Lung (tissue), 12 donors: Measurements from ENCODE around the gene IFT43. TPM values are rescaled to one million over a fixed set of nuclear protein-coding genes. Genes with fewer than 3 reads are reported as not detected.

Experiments used
- ATAC-seq: fragments of 200-7000 bp; cut with Tn5 transposase; one replicate; pipeline ENCODE4 v1.9.1; 2020; ENCODE audit warnings: moderate number of reproducible peaks; ENCODE audit not compliant: insufficient read depth, low FRiP score
- DNase-seq, 3 donors: peaks; one replicate each; pipeline ENCODE4 v3.0.0-alpha.2; 2013 to 2017
- H3K27ac ChIP-seq, 2 donors: one replicate each; pipeline ENCODE4 v1.5.1; 2013; ENCODE audit warnings: mild to moderate bottlenecking in 2 of 2, moderate library complexity in 2 of 2, control low read depth in 1 of 2, inconsistent platforms in 1 of 2, low read depth in 1 of 2, low read length in 1 of 2
- H3K27me3 ChIP-seq, 3 donors: one replicate each; pipeline ENCODE4 v1.5.1; 2013; ENCODE audit warnings: low read length in 2 of 3; ENCODE audit not compliant: control insufficient read depth in 3 of 3, insufficient read depth in 3 of 3
- H3K36me3 ChIP-seq, 4 donors: one replicate each; pipeline ENCODE4 v1.5.1; 2013; ENCODE audit warnings: low read length in 4 of 4, mild to moderate bottlenecking in 1 of 4, moderate library complexity in 1 of 4; ENCODE audit not compliant: control insufficient read depth in 4 of 4, insufficient read depth in 4 of 4
- H3K4me1 ChIP-seq, 5 donors: one replicate each; pipeline ENCODE4 v1.5.1; 2013; ENCODE audit warnings: low read length in 5 of 5, mild to moderate bottlenecking in 2 of 5, moderate library complexity in 1 of 5; ENCODE audit not compliant: control insufficient read depth in 5 of 5, insufficient read depth in 5 of 5
- H3K4me3 ChIP-seq: one replicate; pipeline ENCODE4 v1.5.1; 2013; ENCODE audit warnings: mild to moderate bottlenecking, control low read depth, moderate library complexity
- H3K9ac ChIP-seq, 2 donors: one replicate each; pipeline ENCODE4 v1.5.1; 2013; ENCODE audit warnings: low read length in 2 of 2, control low read depth in 1 of 2; ENCODE audit not compliant: insufficient read depth in 1 of 2
- H3K9me3 ChIP-seq, 4 donors: one replicate each; pipeline ENCODE4 v1.5.1; 2013; ENCODE audit warnings: low read length in 3 of 4, mild to moderate bottlenecking in 1 of 4, moderate library complexity in 1 of 4; ENCODE audit not compliant: control insufficient read depth in 4 of 4, insufficient read depth in 3 of 4
- WGBS, 2 donors: extraction: QIAGEN DNeasy Blood & Tissue Kit; methylation state at CpG; one replicate each; pipeline ENCODE4 v1.1.7; 2013; 5-methylcytosine and 5-hydroxymethylcytosine counted together
- polyA plus RNA-seq, 2 donors: library from polyadenylated mRNA; stranded (reverse); fragments of 200-250 nt; gene quantifications; one replicate each; pipeline ENCODE4 v1.2.1, GENCODE V29; 2013
- total RNA-seq, 2 donors: library from RNA; depleted of rRNA in 1 of 2; stranded (reverse); fragments of >200 nt in 1 of 2; gene quantifications; one replicate each; pipeline ENCODE4 v1.2.1, GENCODE V29; 2014 to 2021
- TF ChIP-seq, protein P1 (sequence below): IDR thresholded peaks from 2 replicates; pipeline ENCODE4 v1.5.1; 2012; ENCODE audit warnings: mild to moderate bottlenecking; ENCODE audit errors: control extremely low read depth, extremely low read depth
- donor health status: control.
- donor health status: control.
- donor health status: Bipolar disorder and iron deficiency.
- donor health status: healthy.
- donor health status: DM: yes; HTN: yes; CAD: no.

The IFT43 gene
- total and polyA plus RNA-seq, 4 donors = 35.4 to 51.6 (median 40.4) TPM

GRCh38 chr14:76083796-76084765 is 98.5 kb downstream of the IFT43 start:
- no peak for ATAC-seq
- peaks cover 0 to 14% (median 12%) of the 10 kb centered on the region in 4 donors for H3K36me3 ChIP-seq
- no peak overlapping the region for H3K9ac ChIP-seq
- peaks cover 0 to 61% (median 9%) of the 10 kb centered on the region in 5 donors for H3K4me1 ChIP-seq
- 88 to 92% methylated on average over 25 of the region's 25 CpGs for WGBS, 2 donors
- no peaks in the 10 kb centered on the region for H3K9me3 ChIP-seq
- TF ChIP-seq, protein P1, sequence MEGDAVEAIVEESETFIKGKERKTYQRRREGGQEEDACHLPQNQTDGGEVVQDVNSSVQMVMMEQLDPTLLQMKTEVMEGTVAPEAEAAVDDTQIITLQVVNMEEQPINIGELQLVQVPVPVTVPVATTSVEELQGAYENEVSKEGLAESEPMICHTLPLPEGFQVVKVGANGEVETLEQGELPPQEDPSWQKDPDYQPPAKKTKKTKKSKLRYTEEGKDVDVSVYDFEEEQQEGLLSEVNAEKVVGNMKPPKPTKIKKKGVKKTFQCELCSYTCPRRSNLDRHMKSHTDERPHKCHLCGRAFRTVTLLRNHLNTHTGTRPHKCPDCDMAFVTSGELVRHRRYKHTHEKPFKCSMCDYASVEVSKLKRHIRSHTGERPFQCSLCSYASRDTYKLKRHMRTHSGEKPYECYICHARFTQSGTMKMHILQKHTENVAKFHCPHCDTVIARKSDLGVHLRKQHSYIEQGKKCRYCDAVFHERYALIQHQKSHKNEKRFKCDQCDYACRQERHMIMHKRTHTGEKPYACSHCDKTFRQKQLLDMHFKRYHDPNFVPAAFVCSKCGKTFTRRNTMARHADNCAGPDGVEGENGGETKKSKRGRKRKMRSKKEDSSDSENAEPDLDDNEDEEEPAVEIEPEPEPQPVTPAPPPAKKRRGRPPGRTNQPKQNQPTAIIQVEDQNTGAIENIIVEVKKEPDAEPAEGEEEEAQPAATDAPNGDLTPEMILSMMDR = no peak
- H3K4me3 ChIP-seq = no peak overlapping the region
- H3K27ac ChIP-seq = no peak overlapping the region
- H3K27me3 ChIP-seq = no peaks in the 10 kb centered on the region
- no peak for DNase-seq

- DNase-seq = no peak
- Histone ChIP-seq H3K4me1 (peaks cover 0 to 62% (median 11%) of the 10 kb centered on the region in 5 donors), H3K27ac (no peak overlapping the region), H3K27me3 (no peaks in the 10 kb centered on the region), H3K9ac (no peak overlapping the region), H3K4me3 (no peak overlapping the region), H3K9me3 (no peaks in the 10 kb centered on the region), H3K36me3 (peaks cover 0 to 14% (median 12%) of the 10 kb centered on the region in 4 donors)
- ATAC-seq = no peak
- 90 to 95% methylated on average over 3 of the region's 3 CpGs for WGBS, 2 donors
- TF ChIP-seq, protein P1 = no peak
Measured at GRCh38 chr14:76085358-76085757, 99.8 kb downstream of the IFT43 start.

- 82 to 89% methylated on average over 4 of the region's 4 CpGs for WGBS, 2 donors
Measured at GRCh38 chr14:76086636-76087035, 101.1 kb downstream of the IFT43 start.

More at GRCh38 chr14:76086636-76087035, 101.1 kb downstream of the IFT43 start:
- DNase-seq (no peak), ATAC-seq (no peak)
- H3K27me3 ChIP-seq = no peaks in the 10 kb centered on the region
- H3K4me1 ChIP-seq = peaks cover 0 to 60% (median 11%) of the 10 kb centered on the region in 5 donors
- no peak overlapping the region for H3K27ac ChIP-seq
- H3K36me3 ChIP-seq = peaks cover 0 to 14% (median 12%) of the 10 kb centered on the region in 4 donors
- no peak overlapping the region for H3K9ac ChIP-seq
- TF ChIP-seq, protein P1 = no peak
- no peaks in the 10 kb centered on the region for H3K9me3 ChIP-seq
- H3K4me3 ChIP-seq = no peak overlapping the region
